HG03342 (cell line): ENCODE results near the gene ABHD10.

ENCODE experiments used
- ATAC-seq: cut with Tn5 transposase; IDR thresholded peaks from one replicate; pipeline ENCODE4 v1.9.1; 2021; ENCODE audit warnings: mild to moderate bottlenecking, moderate library complexity; ENCODE audit not compliant: unreplicated experiment

The ABHD10 gene

DNA sequence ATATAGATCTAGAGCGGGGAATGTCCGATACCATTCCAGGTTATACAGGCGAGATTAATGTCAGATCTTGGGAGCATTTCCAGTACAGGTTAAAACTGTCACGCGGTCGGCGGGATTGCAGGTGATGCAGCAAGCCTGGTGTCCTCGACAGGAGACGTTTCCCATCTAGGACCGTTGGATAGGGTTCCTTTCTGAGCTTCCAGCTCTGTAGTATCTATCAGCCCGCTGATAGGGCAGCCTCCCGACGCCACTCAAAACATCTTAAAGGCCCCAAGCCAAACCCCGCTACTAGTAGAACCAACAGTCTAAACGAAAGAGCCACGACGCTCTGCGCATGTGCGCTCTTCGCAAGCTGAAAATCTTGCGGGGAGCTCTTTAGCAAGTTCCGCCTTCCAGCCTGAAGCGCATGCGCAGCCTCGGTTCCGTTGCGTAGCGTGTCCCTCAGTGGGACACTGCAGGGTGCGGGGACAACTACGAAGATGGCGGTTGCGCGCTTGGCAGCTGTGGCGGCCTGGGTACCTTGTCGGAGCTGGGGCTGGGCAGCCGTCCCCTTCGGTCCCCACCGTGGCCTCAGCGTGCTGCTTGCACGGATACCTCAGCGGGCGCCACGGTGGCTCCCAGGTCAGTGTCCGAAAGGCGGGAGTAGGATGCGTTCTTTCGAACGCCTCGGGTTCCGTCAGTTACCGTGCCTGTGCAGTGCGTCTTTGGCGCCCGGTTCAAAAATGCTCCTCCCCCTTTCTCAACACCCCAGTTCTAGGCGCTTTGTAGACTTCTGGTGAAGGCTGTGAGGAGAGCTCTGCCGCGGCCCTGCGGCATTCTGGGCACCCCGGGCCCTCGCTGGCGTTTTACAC is at the start of gene ABHD10:
ABHD10 (plus strand) TSS at position 444 of the 851 bp plus-strand sequence; CDS start at position 480, 36 bp downstream.
- peak; percentile 92 for ATAC-seq

- ATAC-seq, result no peak
Observed at GRCh38 chr3:111929484-111929883, 49.3 kb upstream of the ABHD10 start.

DNA sequence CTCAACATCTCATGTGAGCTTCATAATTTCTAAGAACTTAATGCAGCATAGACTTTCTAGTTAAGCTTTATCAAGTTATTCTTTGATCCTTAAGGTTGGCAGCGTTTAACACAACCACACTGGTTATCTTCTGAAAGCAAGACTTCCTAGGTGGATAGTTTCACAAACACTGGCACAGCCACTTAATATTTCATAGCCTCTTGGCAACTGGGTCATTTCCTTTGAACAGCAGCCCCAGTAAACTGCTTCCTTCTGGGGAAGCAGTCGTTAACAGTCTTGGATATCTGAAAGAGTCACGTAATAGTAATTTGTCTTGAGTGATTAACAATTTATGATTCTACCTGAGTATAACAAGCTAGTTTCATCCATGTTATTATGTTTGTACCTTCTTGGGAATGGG is 45.9 kb upstream of the ABHD10 start:
- ATAC-seq, result no peak

DNA sequence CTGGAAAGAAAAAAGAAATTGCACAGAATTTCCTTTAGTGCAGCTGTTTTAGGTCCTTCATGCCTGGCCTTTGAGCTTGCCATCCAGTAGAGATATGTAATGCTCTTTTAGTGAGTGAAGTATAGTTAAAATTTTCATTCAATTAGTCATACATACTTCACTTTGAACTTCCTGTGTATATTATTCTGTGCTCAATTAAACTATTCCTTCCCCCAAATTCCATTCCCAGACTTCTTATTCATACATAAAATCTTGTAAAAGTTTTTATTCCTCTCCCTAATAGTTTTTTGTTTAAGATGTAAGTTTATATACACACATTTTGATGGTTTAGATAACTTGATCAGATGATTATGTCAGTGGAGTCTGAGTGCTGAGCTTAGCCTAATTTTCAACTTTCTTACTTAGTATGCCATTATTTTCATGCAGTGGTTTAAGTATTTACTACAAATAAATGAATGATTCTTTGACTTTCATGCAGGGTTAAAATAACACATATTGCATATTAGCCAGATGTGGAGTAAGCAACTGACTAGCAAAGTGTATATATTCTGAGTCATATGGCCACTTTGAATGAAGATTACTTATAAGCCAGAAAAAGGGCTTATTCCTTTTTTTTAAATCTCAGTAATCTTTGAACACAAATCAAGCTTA is 42.5 kb upstream of the ABHD10 start:
- ATAC-seq, result no peak

- ATAC-seq, result no peak
Observed at GRCh38 chr3:111936967-111937366, 41.9 kb upstream of the ABHD10 start.

GRCh38 chr3:111937871-111938270 is 41.0 kb upstream of the ABHD10 start:
- no peak for ATAC-seq

GRCh38 chr3:111939873-111940272 is 39.0 kb upstream of the ABHD10 start:
- ATAC-seq, result no peak

- no peak for ATAC-seq
Observed at GRCh38 chr3:111943533-111943932, 35.3 kb upstream of the ABHD10 start.

GRCh38 chr3:111944372-111944771 is 34.5 kb upstream of the ABHD10 start:
- ATAC-seq, result no peak

DNA sequence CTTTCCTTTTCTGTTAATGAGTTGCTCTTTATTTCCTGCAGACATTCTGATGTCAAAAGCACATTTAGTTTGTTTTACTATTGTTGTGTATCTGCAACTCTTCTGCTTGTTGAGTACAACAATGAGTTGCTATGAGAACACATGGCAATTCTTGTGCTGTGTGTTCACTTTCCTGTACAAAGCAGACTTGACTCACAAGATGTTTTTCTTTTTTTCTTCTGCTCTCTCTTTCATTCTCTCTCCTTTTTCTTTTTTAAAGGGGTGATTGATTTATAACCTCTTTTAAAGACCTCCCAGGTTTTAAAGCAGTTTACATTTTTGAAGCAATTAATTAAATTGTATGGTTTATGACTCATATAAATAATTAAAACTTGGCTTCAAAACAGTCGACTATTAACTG is 31.6 kb upstream of the ABHD10 start:
- ATAC-seq, result no peak

DNA sequence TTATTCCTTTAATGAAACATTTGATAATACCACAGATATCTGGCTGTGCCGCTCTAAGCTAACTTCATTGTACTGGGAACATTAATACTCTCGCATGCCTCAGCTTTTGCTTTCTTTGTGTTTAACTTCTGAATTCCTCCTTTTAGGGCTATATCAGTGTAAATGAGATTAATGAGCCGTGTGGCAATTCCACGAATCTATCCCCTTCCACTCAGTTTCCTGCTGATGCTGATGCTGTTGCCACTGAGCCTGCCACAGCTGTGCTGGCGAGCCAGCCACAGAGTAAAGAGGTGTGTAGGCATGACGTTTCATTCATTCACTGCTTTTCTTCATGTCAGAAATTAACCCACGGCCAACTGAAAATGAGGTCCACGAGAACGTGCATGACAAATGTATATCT is 30.0 kb upstream of the ABHD10 start:
- no peak for ATAC-seq

- ATAC-seq, result no peak
Observed at GRCh38 chr3:111949712-111950111, 29.1 kb upstream of the ABHD10 start.

GRCh38 chr3:111951032-111951431 is 27.8 kb upstream of the ABHD10 start:
- ATAC-seq, result no peak

DNA sequence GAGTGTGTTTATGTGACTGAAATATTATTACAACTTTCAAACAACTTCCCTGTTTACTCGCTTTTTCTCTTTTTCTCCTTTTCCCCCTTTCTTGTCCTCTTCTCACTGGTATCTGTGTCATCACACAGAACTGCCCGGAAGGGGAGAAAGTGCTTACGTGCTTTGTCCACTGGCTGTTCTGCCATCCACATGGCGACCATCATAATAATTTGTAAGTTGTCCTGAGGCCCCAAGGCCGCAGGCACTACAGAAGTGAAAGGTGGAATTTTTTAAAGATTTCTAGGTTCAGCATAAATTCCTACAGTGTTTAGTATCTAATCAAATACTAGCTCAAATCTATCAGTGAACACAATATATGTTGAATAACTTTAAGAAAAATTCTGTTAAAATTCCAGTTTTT is 26.7 kb upstream of the ABHD10 start:
- no peak for ATAC-seq

DNA sequence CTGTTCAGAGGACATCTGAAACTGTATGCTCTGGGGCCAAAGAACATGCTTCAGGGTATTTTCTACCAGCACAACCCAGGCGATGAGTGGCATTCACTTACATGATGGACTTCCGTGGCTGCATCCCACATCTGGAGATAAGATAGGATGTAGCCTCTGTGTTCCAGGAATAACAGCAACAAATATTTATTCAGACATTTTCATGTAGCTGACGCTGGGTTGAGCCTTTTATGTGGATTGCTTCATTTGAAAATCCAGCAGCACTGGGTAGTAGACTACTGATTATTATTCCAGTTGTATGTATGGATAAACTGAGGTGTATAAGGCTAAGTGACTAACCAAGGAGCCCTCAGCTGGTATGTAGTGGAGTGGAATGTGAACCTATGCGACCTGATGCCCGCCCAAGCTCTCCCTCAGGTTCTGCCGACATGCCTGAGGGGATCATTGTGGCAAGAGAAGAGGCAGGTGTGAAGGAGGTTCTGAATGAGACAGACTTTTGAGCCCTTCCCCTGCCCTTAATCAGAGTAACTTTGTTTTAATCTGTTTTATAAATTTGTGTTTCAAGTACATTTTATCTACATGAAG is 25.9 kb upstream of the ABHD10 start:
- no peak for ATAC-seq

- no peak for ATAC-seq
Observed at GRCh38 chr3:111954228-111954990, 24.4 kb upstream of the ABHD10 start.

DNA sequence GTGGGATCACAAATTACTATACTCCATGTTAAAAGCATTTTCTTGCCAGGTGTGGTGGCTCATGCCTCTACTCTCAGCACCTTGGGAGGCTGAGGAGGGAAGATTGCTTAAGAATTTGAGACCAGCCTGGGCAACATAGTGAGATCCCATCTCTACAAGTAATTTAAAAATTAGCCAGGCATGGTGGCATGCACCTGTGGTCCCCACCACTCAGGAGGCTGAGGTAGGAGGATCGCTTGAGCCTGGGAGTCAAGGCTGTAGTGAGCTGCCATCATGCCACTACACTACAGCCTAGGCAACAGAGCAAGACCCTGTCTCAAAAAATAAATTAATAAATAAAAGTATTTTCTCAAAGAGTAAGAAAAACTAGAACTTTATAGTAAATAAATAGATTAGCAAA is 22.9 kb upstream of the ABHD10 start:
- ATAC-seq, result no peak

- ATAC-seq, result no peak
Observed at GRCh38 chr3:111956449-111956848, 22.4 kb upstream of the ABHD10 start.

DNA sequence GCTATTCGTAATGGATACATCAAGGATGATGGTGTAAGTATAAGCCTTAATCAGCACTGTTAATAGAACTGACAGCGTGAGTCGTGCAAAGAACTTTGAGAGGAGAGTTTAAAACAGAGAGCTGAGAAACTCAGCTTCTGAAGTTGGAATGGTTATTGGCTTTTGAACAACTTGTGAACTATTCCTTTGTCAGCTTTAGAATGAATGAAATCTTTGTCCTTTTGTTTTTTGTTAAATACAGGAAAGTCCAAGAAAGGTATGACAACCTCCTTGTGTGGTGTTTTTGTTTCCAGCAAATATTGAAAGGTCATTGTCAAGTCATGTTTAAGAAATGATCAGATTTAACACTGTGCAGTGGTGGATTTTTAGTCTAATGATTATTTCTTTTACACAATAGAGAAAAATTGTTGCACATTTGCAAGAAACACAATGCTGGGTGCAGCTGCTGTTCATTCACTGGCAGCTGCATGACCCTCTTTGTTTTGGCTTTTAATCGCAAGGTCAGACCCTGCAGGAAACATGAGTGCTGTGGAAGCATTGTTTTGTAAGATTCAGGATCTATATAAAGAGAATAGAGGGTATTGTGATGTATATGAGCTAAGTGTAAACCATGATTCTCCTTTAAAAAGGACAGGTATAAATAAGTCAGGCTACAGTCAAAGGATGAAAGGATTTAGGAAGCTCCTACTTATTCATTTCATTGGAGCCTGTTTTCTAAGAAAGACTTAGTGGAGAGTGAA is 21.7 kb upstream of the ABHD10 start:
- ATAC-seq, result no peak

- no peak for ATAC-seq
Observed at GRCh38 chr3:111961461-111962164, 17.2 kb upstream of the ABHD10 start.
